NCI-H2171 (cell line): ENCODE measurements around the gene RRP36.
A peak's percentile ranks its signal among the peaks of the same experiment; 100 is the strongest.

Source experiments
- DNase-seq: peaks from one replicate; lab custom pipeline; 2025; lab: John Stamatoyannopoulos, UW

The RRP36 gene

GRCh38 chr6:43070028-43070632 lies 48.7 kb downstream of the RRP36 start:
- no peak for DNase-seq

- no peak for DNase-seq
Observed at GRCh38 chr6:43074847-43075669, 53.6 kb downstream of the RRP36 start.

GRCh38 chr6:43075670-43076463 lies 54.4 kb downstream of the RRP36 start, which contains the start of gene PTK7:
TSS of gene PTK7 (plus strand) at chr6:43076314. CDS start at chr6:43076489, 175 bp downstream.
- DNase-seq = peak; percentile 88

- DNase-seq = peak; percentile 45
Observed at GRCh38 chr6:43076464-43077332, 55.3 kb downstream of the RRP36 start.

- DNase-seq = no peak
Observed at GRCh38 chr6:43077333-43077809, 55.9 kb downstream of the RRP36 start.

- no peak for DNase-seq
Observed at GRCh38 chr6:43077981-43078511, 56.6 kb downstream of the RRP36 start.

GRCh38 chr6:43078691-43079090 lies 57.3 kb downstream of the RRP36 start:
- DNase-seq = no peak
